Trophoblast cell (in vitro differentiated cells and primary cell): Measurements from ENCODE around the gene FAM216A.

Experiments used
- DNase-seq, 2 donors: peaks; one replicate each; pipeline ENCODE4 v3.0.0-alpha.2; 2016
- H2AFZ ChIP-seq: 2 replicates; pipeline ENCODE4 v1.6.1; 2013; ENCODE audit warnings: low read length, moderate library complexity, mild to moderate bottlenecking; ENCODE audit not compliant: insufficient read depth, poor library complexity
- H2AK5ac ChIP-seq: 2 replicates; pipeline ENCODE4 v1.6.1; 2013; ENCODE audit warnings: mild to moderate bottlenecking, low read length
- H2BK120ac ChIP-seq: 2 replicates; pipeline ENCODE4 v1.6.1; 2013; ENCODE audit warnings: low read length, mild to moderate bottlenecking, moderate library complexity; ENCODE audit not compliant: insufficient read depth, poor library complexity
- H2BK12ac ChIP-seq: 2 replicates; pipeline ENCODE4 v1.6.1; 2013; ENCODE audit warnings: mild to moderate bottlenecking, low read length, moderate library complexity
- H2BK5ac ChIP-seq: 2 replicates; pipeline ENCODE4 v1.6.1; 2013; ENCODE audit warnings: low read length, low read depth, moderate library complexity, mild to moderate bottlenecking; ENCODE audit not compliant: poor library complexity
- H3K14ac ChIP-seq: 2 replicates; pipeline ENCODE4 v1.6.1; 2013; ENCODE audit warnings: mild to moderate bottlenecking, low read length
- H3K18ac ChIP-seq: 2 replicates; pipeline ENCODE4 v1.6.1; 2013; ENCODE audit warnings: mild to moderate bottlenecking, low read length
- H3K23ac ChIP-seq: 2 replicates; pipeline ENCODE4 v1.6.1; 2013; ENCODE audit warnings: low read length
- H3K27ac ChIP-seq: 2 replicates; pipeline ENCODE4 v1.5.1; 2013; ENCODE audit warnings: low read depth, mild to moderate bottlenecking, inconsistent platforms, low read length, moderate library complexity
- H3K27me3 ChIP-seq: 2 replicates; pipeline ENCODE4 v1.6.1; 2013; ENCODE audit warnings: inconsistent platforms, mild to moderate bottlenecking, low read length, moderate library complexity; ENCODE audit not compliant: insufficient read depth
- H3K36me3 ChIP-seq, 2 experiments: 1 replicate in 1 of 2; 2 replicates in 1 of 2; pipeline ENCODE4 v1.6.1; 2013; ENCODE audit warnings: low read length in 2 of 2, mild to moderate bottlenecking in 2 of 2, moderate library complexity in 1 of 2; ENCODE audit not compliant: insufficient read depth in 2 of 2, control insufficient read depth in 1 of 2
- H3K4ac ChIP-seq: 2 replicates; pipeline ENCODE4 v1.6.1; 2013; ENCODE audit warnings: low read depth, mild to moderate bottlenecking, low read length, moderate library complexity
- H3K4me1 ChIP-seq, 2 experiments: 1 replicate in 1 of 2; 2 replicates in 1 of 2; pipeline ENCODE4 v1.6.1; 2013; ENCODE audit warnings: low read length in 2 of 2, mild to moderate bottlenecking in 2 of 2, moderate library complexity in 1 of 2; ENCODE audit not compliant: insufficient read depth in 2 of 2, control insufficient read depth in 1 of 2
- H3K4me2 ChIP-seq: 2 replicates; pipeline ENCODE4 v1.6.1; 2013; ENCODE audit warnings: inconsistent platforms, mild to moderate bottlenecking, low read length, moderate library complexity
- H3K4me3 ChIP-seq: 2 replicates; pipeline ENCODE4 v1.5.1; 2013; ENCODE audit warnings: mild to moderate bottlenecking, low read depth, low read length, inconsistent platforms
- H3K79me1 ChIP-seq: one replicate; pipeline ENCODE4 v1.6.1; 2013; ENCODE audit warnings: low read length
- H3K79me2 ChIP-seq: 2 replicates; pipeline ENCODE4 v1.6.1; 2013; ENCODE audit warnings: low read length, mild to moderate bottlenecking; ENCODE audit not compliant: control insufficient read depth, insufficient read depth, poor library complexity
- H3K9ac ChIP-seq: 2 replicates; pipeline ENCODE4 v1.6.1; 2013; ENCODE audit warnings: mild to moderate bottlenecking, low read length
- H3K9me3 ChIP-seq: 2 replicates; pipeline ENCODE4 v1.6.1; 2013; ENCODE audit warnings: low read depth, mild to moderate bottlenecking, control low read depth, inconsistent platforms, low read length; ENCODE audit not compliant: insufficient read depth
- H4K12ac ChIP-seq: 2 replicates; pipeline ENCODE4 v1.6.1; 2013; ENCODE audit warnings: low read depth, mild to moderate bottlenecking, low read length, moderate library complexity
- H4K8ac ChIP-seq: 2 replicates; pipeline ENCODE4 v1.6.1; 2013; ENCODE audit warnings: low read depth, mild to moderate bottlenecking, low read length, moderate library complexity
- H4K91ac ChIP-seq: one replicate; pipeline ENCODE4 v1.6.1; 2013; ENCODE audit warnings: low read depth, mild to moderate bottlenecking, low read length, moderate library complexity
- WGBS: extraction: QIAGEN DNeasy Blood & Tissue Kit; methylation state at CpG from one replicate; pipeline ENCODE4 v1.1.7; 2013; ENCODE audit warnings: missing lambda C conversion rate; ENCODE audit not compliant: insufficient read length, insufficient coverage; ENCODE audit errors: extremely low coverage; 5-methylcytosine and 5-hydroxymethylcytosine counted together

FAM216A gene

DNA sequence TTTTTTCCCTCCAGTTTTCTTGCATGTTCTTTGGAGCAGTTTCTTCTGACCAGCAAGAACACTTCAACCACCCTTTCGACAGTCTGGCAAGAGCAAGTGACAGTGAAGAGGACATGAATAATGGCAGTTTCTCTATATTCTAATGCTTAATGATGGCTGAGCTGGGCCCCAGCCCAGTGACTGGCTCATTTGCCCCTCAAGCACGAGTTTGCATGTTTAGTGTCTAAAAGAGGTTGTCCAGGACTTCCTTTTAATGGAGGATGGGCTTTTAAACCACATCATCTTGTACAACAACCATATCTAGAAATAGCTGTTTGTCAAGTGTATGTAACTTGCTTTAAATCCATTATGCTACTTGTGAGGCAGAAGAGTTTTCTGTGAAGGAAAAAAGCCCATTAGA is 61.9 kb downstream of the FAM216A start:
- Histone ChIP-seq H4K12ac (no peak overlapping the region), H2BK120ac (no peak overlapping the region), H2AK5ac (no peak overlapping the region), H4K8ac (no peak overlapping the region), H3K9ac (no peak overlapping the region), H2BK5ac (no peak overlapping the region), H3K36me3 (no peaks in the 10 kb centered on the region), H3K27me3 (no peaks in the 10 kb centered on the region), H3K18ac (no peak overlapping the region), H3K4me2 (no peak overlapping the region), H3K4me3 (no peak overlapping the region), H3K4me1 (peaks cover 2 to 3% of the 10 kb centered on the region in 2 experiments), H3K14ac (no peak overlapping the region), H3K23ac (no peak overlapping the region), H2BK12ac (no peak overlapping the region), H3K9me3 (no peaks in the 10 kb centered on the region), H3K4ac (no peak overlapping the region), H2AFZ (no peak overlapping the region), H4K91ac (no peak overlapping the region), H3K79me2 (no peaks in the 10 kb centered on the region), H3K27ac (no peak overlapping the region), H3K79me1 (no peaks in the 10 kb centered on the region)
- DNase-seq, result no peak
- no CpG with 5 or more reads among the region's 2 CpGs for WGBS

DNA sequence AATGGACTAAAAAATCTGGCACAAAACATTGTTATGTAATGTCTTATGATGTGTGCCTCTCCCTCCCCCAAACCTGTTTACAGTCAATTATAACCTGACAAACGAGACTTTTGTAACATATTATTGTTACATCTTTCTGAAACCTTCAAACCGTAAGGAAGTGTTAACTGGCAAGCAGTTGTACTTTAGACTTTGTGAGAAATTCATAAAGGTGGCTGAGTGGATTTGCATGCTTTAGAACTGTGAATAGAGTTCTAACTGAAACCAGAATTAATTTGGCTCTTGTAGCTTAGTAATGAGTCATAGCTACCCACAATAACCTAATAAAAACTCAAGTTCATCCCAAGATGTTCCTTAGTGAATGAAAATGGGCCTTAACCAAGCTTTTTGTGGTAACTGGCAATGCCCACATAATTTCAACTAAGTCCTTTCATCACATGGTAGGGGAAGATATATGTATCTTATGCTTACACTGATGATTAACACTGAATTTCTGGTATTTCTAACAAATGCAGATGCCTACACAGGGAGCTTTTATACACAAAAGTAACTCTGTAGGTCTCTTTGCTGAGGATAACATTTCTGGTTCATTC is 63.2 kb downstream of the FAM216A start:
- no peak overlapping the region for H2AK5ac ChIP-seq
- DNase-seq, result no peak
- no peak overlapping the region for H3K9ac ChIP-seq
- H4K91ac ChIP-seq, result no peak overlapping the region
- H3K36me3 ChIP-seq, result peaks cover 0 to 3% of the 10 kb centered on the region in 2 experiments
- H3K4me3 ChIP-seq, result no peak overlapping the region
- H3K18ac ChIP-seq, result no peak overlapping the region
- no peak overlapping the region for H3K4ac ChIP-seq
- H2BK12ac ChIP-seq, result no peak overlapping the region
- H3K4me1 ChIP-seq, result peaks cover 2 to 3% of the 10 kb centered on the region in 2 experiments
- H3K79me2 ChIP-seq, result no peaks in the 10 kb centered on the region
- H4K12ac ChIP-seq, result no peak overlapping the region
- no peak overlapping the region for H3K4me2 ChIP-seq
- no peak overlapping the region for H3K27ac ChIP-seq
- H3K23ac ChIP-seq, result no peak overlapping the region
- H3K9me3 ChIP-seq, result no peaks in the 10 kb centered on the region
- H4K8ac ChIP-seq, result no peak overlapping the region
- H3K79me1 ChIP-seq, result no peaks in the 10 kb centered on the region
- H2BK5ac ChIP-seq, result no peak overlapping the region
- H3K27me3 ChIP-seq, result no peaks in the 10 kb centered on the region
- H3K14ac ChIP-seq, result no peak overlapping the region
- no CpG with 5 or more reads among the region's 2 CpGs for WGBS
- no peak overlapping the region for H2BK120ac ChIP-seq
- H2AFZ ChIP-seq, result no peak overlapping the region

DNA sequence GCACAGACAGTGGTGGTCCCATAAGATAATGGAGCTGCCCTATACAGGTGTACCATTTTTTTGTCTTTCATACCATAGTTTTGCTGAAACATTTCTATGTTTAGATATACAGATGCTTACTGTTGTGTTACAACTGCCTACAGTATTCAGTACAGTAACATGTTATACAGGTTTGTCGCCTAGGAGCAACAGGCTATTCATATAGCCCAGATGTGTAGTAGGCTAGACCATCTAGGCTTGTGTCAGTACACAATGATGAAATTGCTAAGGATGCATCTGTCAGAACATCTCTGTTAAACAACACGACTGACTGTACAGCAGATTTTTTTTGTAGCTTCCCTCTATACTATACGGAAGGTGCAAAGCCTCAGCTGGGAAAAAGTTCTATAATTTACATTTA is 64.0 kb downstream of the FAM216A start:
- no peak overlapping the region for H3K18ac ChIP-seq
- H3K27ac ChIP-seq, result no peak overlapping the region
- no peak for DNase-seq
- H2AFZ ChIP-seq, result no peak overlapping the region
- no peak overlapping the region for H2BK120ac ChIP-seq
- H4K91ac ChIP-seq, result no peak overlapping the region
- no peaks in the 10 kb centered on the region for H3K9me3 ChIP-seq
- H3K4me3 ChIP-seq, result no peak overlapping the region
- no peak overlapping the region for H4K8ac ChIP-seq
- H3K14ac ChIP-seq, result no peak overlapping the region
- WGBS, result no CpG with 5 or more reads among the region's 3 CpGs
- H3K4me2 ChIP-seq, result no peak overlapping the region
- no peak overlapping the region for H3K23ac ChIP-seq
- no peak overlapping the region for H2BK12ac ChIP-seq
- no peak overlapping the region for H2AK5ac ChIP-seq
- no peak overlapping the region for H4K12ac ChIP-seq
- H3K4ac ChIP-seq, result no peak overlapping the region
- no peaks in the 10 kb centered on the region for H3K79me1 ChIP-seq
- no peak overlapping the region for H2BK5ac ChIP-seq
- peaks cover 2 to 6% of the 10 kb centered on the region in 2 experiments for H3K36me3 ChIP-seq
- H3K27me3 ChIP-seq, result no peaks in the 10 kb centered on the region
- no peak overlapping the region for H3K9ac ChIP-seq
- peaks cover 2 to 3% of the 10 kb centered on the region in 2 experiments for H3K4me1 ChIP-seq
- H3K79me2 ChIP-seq, result no peaks in the 10 kb centered on the region

DNA sequence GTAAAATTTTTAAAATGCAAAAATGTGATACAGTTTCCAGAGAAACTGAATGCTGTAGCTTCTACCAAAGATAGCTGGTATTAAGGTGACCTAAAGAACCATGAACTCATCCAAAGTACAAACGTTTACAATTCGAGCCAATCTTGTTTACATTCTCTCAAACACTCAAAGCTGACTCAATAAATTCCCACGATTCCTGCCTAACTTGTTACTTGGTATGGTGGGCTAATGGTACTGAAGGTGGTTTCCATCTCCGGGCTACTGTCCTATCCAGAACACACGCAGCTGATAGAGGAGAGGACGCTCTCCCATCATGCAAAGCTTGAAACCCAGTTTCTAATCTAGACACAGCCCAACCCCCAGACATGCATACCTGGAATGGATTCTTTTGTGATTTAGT is 65.0 kb downstream of the FAM216A start:
- Histone ChIP-seq H3K79me2 (no peaks in the 10 kb centered on the region), H3K4me3 (no peak overlapping the region), H2AFZ (no peak overlapping the region), H2BK12ac (no peak overlapping the region), H3K9ac (no peak overlapping the region), H3K4ac (no peak overlapping the region), H2BK5ac (no peak overlapping the region), H2BK120ac (no peak overlapping the region), H3K36me3 (peaks cover 5 to 11% of the 10 kb centered on the region in 2 experiments), H3K27me3 (no peaks in the 10 kb centered on the region), H2AK5ac (no peak overlapping the region), H3K4me2 (no peak overlapping the region), H3K9me3 (no peaks in the 10 kb centered on the region), H3K14ac (no peak overlapping the region), H4K91ac (no peak overlapping the region), H3K79me1 (no peaks in the 10 kb centered on the region), H3K4me1 (peaks cover 2 to 6% of the 10 kb centered on the region in 2 experiments), H4K12ac (no peak overlapping the region), H3K27ac (no peak overlapping the region), H3K23ac (no peak overlapping the region), H4K8ac (no peak overlapping the region), H3K18ac (no peak overlapping the region)
- peak; percentile 84 to 98 for DNase-seq
- WGBS, result no CpG with 5 or more reads among the region's 6 CpGs
